ENCODE results near the gene ELAVL1. TPM values are rescaled to one million over a fixed set of nuclear protein-coding genes. Genes with fewer than 3 reads are reported as not detected.

Gene ELAVL1
- total and polyA plus RNA-seq, 2 of the 13 experiments (the other 11 are each of a cell fraction or from before 2014, with no cell fraction given) = 27.9 to 38.4 TPM

GRCh38 chr19:8005534-8006256 lies at the start of gene ELAVL1 (continued):
- TF ChIP-seq ZBTB44 (CRISPR knock-in tag; IDR thresholded peaks at IDR 0.05) (no peak), ZBTB49 (CRISPR knock-in tag; IDR thresholded peaks at IDR 0.05; ENCODE audit: borderline replicate concordance) (no peak), HOXA3 (CRISPR knock-in tag; IDR thresholded peaks at IDR 0.05) (peak; percentile 87), ELF4 (CRISPR knock-in tag; IDR thresholded peaks at IDR 0.05; ENCODE audit: borderline replicate concordance) (0 out of 2 replicates have a peak, but pooled peaks have one; percentile 33), MXD4 (CRISPR knock-in tag; IDR thresholded peaks at IDR 0.05) (peak; percentile 54; the same call in 1 of the 2 replicates), MTERF4 (CRISPR knock-in tag; IDR thresholded peaks at IDR 0.05) (no peak), RERE (CRISPR knock-in tag; IDR thresholded peaks at IDR 0.05; ENCODE audit: low read depth) (no peak), CAMTA2 (CRISPR knock-in tag; IDR thresholded peaks at IDR 0.05; ENCODE audit: borderline replicate concordance) (no peak), PLSCR1 (CRISPR knock-in tag; IDR thresholded peaks at IDR 0.05; ENCODE audit: borderline replicate concordance) (no peak), RAD21 (CRISPR knock-in tag; IDR thresholded peaks at IDR 0.05) (peak; percentile 28; the same call in 1 of the 2 replicates), ATF4 (CRISPR knock-in tag; IDR thresholded peaks at IDR 0.05) (peak in 1 of 2 experiments; percentile 51; a peak in 1 of 4 replicates), ZBTB39 (CRISPR knock-in tag; IDR thresholded peaks at IDR 0.05) (no peak)
